Left ventricle myocardium superior (tissue), 1 donor: Measurements from ENCODE around the gene SLC25A41. TPM values are rescaled to one million over a fixed set of nuclear protein-coding genes. Genes with fewer than 3 reads are reported as not detected.
A peak's percentile ranks its signal among the peaks of the same experiment; 100 is the strongest.
"Not testable (repeated sequence)": the region's sequence is repeated elsewhere in the genome, so short reads cannot be mapped to it uniquely, and the experiment has no call there.

Experiments
- ATAC-seq: fragments of 200-7000 bp; cut with Tn5 transposase; one replicate; pipeline ENCODE4 v1.9.1; 2020; ENCODE audit warnings: mild to moderate bottlenecking, moderate library complexity
- DNase-seq: peaks from one replicate; pipeline ENCODE4 v3.0.0-alpha.2; 2020
- intact Hi-C: fragments of 100-400 bp; cut with micrococcal nuclease; formaldehyde crosslinking; loops from one replicate; pipeline ENCODE4 v1.11.0; 2022
- total RNA-seq: library from RNA; stranded (reverse); fragmentation: NEBNext Ultra II Directional; extraction: Animal tissue kit (Norgen Biotek cat#: 25700); gene quantifications from one replicate; pipeline ENCODE4 v1.2.1, GENCODE V29; 2021
- donor health status: DM: no; HTN: yes; CAD: no; lungs with severe emphysema.

Gene SLC25A41
- total RNA-seq, 1 donor from 2014 or later, result 0.25 TPM

- no peak for DNase-seq
- no peak for ATAC-seq
- intact Hi-C loops, result no loop called here
Observed at GRCh38 chr19:6414793-6415590, 18.6 kb downstream of the SLC25A41 start.

- ATAC-seq, result no peak
- DNase-seq, result no peak
- intact Hi-C loops, result no loop called here
Observed at GRCh38 chr19:6413721-6414643, 19.6 kb downstream of the SLC25A41 start.

GRCh38 chr19:6413291-6413690 is 20.3 kb downstream of the SLC25A41 start:
- intact Hi-C loops, result no loop called here

GRCh38 chr19:6412447-6413091 is 21.0 kb downstream of the SLC25A41 start:
- intact Hi-C loops, result no loop called here
- ATAC-seq (peak; percentile 47), DNase-seq (peak; percentile 48)

More at GRCh38 chr19:6413291-6413690, 20.3 kb downstream of the SLC25A41 start:
- ATAC-seq, result no peak
- DNase-seq, result no peak

- intact Hi-C loops, result no loop called here
- DNase-seq (no peak), ATAC-seq (peak; percentile 10)
Observed at GRCh38 chr19:6412061-6412446, 21.5 kb downstream of the SLC25A41 start.

GRCh38 chr19:6409346-6409745 is 24.2 kb downstream of the SLC25A41 start:
- DNase-seq (no peak), ATAC-seq (no peak)
- intact Hi-C loops, result no loop called here

GRCh38 chr19:6406401-6406800 is 27.2 kb downstream of the SLC25A41 start:
- ATAC-seq (no peak), DNase-seq (no peak)
- intact Hi-C loops, result no loop called here

- DNase-seq, result peak; percentile 59
- ATAC-seq, result peak; percentile 26
- intact Hi-C loops, result no loop called here
Observed at GRCh38 chr19:6402837-6403608, 30.5 kb downstream of the SLC25A41 start.

- no peak for ATAC-seq
- DNase-seq, result no peak
- intact Hi-C loops, result no loop called here
Observed at GRCh38 chr19:6402058-6402457, 31.5 kb downstream of the SLC25A41 start.

- ATAC-seq, DNase-seq, intact Hi-C loops: not testable (repeated sequence)
Observed at GRCh38 chr19:6400062-6400944, 33.3 kb downstream of the SLC25A41 start.

GRCh38 chr19:6396305-6396704 is 37.3 kb downstream of the SLC25A41 start:
- ATAC-seq, result no peak
- DNase-seq, result no peak
- intact Hi-C loops, result no loop called here

GRCh38 chr19:6394831-6395230 is 38.7 kb downstream of the SLC25A41 start:
- no peak for DNase-seq
- no peak for ATAC-seq
- intact Hi-C loops, result no loop called here

GRCh38 chr19:6393983-6394412 is 39.6 kb downstream of the SLC25A41 start:
- ATAC-seq (no peak), DNase-seq (no peak)
- intact Hi-C loops, result no loop called here

GRCh38 chr19:6393074-6393982 is 40.2 kb downstream of the SLC25A41 start, which contains the start of gene GTF2F1:
GTF2F1 (minus strand) TSS chr19:6393164; CDS start chr19:6392995, 169 bp downstream.
- DNase-seq (peak; percentile 97), ATAC-seq (peak; percentile 95)
- intact Hi-C loops, result no loop called here

GRCh38 chr19:6392221-6393073 is 41.1 kb downstream of the SLC25A41 start:
- DNase-seq (no peak), ATAC-seq (no peak)
- intact Hi-C loops, result no loop called here

- DNase-seq (no peak), ATAC-seq (no peak)
- intact Hi-C loops, result no loop called here
Observed at GRCh38 chr19:6387372-6387771, 46.2 kb downstream of the SLC25A41 start.
